ENCODE results near the gene PKIG.

DNA sequence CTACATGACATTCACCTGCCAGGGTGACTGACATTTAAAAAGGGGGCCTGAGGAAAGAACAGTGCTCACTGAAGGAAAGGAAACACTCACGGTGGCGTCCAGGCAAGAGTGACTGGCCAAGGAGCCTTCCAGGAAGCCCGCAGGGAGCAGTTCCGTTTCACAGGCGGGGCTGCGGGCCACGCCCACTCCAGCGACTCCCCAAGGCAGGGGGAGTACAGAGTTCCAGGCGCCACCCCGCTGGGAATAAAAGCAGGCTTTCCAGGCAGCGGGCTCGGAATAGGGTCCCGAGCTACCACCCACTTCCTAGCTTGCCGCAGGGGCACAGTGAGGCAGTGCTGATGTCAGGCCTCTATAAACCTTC, 34.2 kb downstream of the PKIG start:
- TF ChIP-seq CTCF (IDR thresholded peaks at IDR 0.05) = no peak
- no peak for TF ChIP-seq EZH2 (IDR thresholded peaks at IDR 0.05)
- no peak for TF ChIP-seq EZH2phosphoT487 (IDR thresholded peaks at IDR 0.05)
